Measurements from ENCODE around the gene NKX6-2.

DNA sequence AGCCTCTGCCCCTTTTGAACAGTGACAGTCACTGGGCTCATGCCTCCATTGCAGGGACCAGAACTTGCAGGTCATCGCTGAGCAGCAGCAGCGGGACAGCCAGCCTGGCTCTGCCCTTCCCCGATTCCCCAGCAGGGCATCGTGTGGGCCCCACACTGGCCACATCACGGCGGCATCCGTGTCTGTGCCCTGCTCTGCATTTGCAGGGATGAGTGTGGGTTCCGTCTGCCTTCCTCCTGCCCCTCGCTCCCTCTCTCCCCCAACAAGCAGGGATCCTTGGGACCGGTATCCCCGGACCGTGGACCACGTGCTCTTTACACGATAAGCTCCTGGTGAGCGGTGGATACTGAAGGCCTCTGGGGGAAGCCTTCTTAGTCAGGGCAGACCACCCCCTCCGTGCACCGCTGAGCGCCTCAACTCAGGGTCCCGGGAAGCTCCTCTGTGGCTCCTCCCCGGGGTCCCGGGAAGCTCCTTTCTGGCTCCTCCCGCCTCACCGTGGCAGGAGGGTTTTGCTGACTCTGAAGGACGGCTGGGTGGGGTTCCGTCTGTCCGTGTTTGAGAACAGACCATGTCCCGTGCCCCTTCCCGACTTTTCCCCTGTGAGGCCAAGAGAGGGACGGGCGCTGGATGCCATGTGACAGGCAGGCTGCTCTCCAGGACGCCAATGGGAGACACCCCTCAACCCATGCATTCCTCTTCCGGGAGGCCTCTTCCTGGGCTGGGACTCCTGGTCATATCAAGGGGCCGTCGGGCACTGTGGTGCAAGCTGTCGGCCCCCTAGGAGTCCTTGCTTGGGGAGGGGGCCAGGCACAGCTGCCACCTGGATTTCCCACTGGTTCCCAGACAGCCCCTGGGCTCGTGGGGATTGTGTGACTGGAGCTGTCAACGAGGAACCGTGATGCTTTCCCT is 23.5 kb upstream of the NKX6-2 start:
- TF ChIP-seq, protein P1, sequence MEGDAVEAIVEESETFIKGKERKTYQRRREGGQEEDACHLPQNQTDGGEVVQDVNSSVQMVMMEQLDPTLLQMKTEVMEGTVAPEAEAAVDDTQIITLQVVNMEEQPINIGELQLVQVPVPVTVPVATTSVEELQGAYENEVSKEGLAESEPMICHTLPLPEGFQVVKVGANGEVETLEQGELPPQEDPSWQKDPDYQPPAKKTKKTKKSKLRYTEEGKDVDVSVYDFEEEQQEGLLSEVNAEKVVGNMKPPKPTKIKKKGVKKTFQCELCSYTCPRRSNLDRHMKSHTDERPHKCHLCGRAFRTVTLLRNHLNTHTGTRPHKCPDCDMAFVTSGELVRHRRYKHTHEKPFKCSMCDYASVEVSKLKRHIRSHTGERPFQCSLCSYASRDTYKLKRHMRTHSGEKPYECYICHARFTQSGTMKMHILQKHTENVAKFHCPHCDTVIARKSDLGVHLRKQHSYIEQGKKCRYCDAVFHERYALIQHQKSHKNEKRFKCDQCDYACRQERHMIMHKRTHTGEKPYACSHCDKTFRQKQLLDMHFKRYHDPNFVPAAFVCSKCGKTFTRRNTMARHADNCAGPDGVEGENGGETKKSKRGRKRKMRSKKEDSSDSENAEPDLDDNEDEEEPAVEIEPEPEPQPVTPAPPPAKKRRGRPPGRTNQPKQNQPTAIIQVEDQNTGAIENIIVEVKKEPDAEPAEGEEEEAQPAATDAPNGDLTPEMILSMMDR (IDR thresholded peaks at IDR 0.05; ENCODE audit: low read depth, low read length, poor library complexity, severe bottlenecking) = no peak
- TF ChIP-seq EZH2phosphoT487 (IDR thresholded peaks at IDR 0.05; ENCODE audit: borderline replicate concordance, low read length) = no peak

Data from DOHH2 (cell line).